Heart left ventricle (tissue), 16 donors: Measurements from ENCODE around the gene SUSD5. TPM values are rescaled to one million over a fixed set of nuclear protein-coding genes. Genes with fewer than 3 reads are reported as not detected.

ENCODE experiments used
- ATAC-seq, 4 donors: fragments of 200-7000 bp; cut with Tn5 transposase; one replicate each; pipeline ENCODE4 v1.9.1; 2020 to 2022; ENCODE audit warnings: moderate library complexity in 4 of 4, mild to moderate bottlenecking in 3 of 4, moderate number of reproducible peaks in 1 of 4
- DNase-seq, 5 donors: peaks; one replicate each; pipeline ENCODE4 v3.0.0-alpha.2; 2020
- H3K27ac ChIP-seq, 12 donors: fragments of 200-600 bp; sonication (generic) in 4 of 12; one replicate each; pipeline versions ENCODE4 v1.5.0 to v1.8.0; 2016 to 2022; ENCODE audit warnings: mild to moderate bottlenecking in 2 of 12
- H3K27me3 ChIP-seq, 9 donors: fragments of 200-600 bp; sonication (generic) in 2 of 9; one replicate each; pipeline versions ENCODE4 v1.5.1 to v1.8.0; 2016 to 2022; ENCODE audit warnings: mild to moderate bottlenecking in 3 of 9
- H3K36me3 ChIP-seq, 9 donors: fragments of 200-600 bp; sonication (generic) in 2 of 9; one replicate each; pipeline versions ENCODE4 v1.5.0 to v1.8.0; 2018 to 2022; ENCODE audit warnings: mild to moderate bottlenecking in 2 of 9
- H3K4me1 ChIP-seq, 12 donors: fragments of 200-600 bp; sonication (generic) in 4 of 12; one replicate each; pipeline versions ENCODE4 v1.5.0 to v1.8.0; 2016 to 2022; ENCODE audit warnings: mild to moderate bottlenecking in 3 of 12
- H3K4me3 ChIP-seq, 12 donors: fragments of 200-600 bp; sonication (generic) in 4 of 12; one replicate each; pipeline versions ENCODE4 v1.5.0 to v1.8.0; 2017 to 2022; ENCODE audit warnings: mild to moderate bottlenecking in 9 of 12, moderate library complexity in 4 of 12
- H3K9me3 ChIP-seq, 12 donors: fragments of 200-600 bp; sonication (generic) in 4 of 12; one replicate each; pipeline versions ENCODE4 v1.5.0 to v1.8.0; 2016 to 2022; ENCODE audit warnings: mild to moderate bottlenecking in 1 of 12
- CTCF ChIP-seq, 12 donors: fragments of 200-600 bp; sonication (generic) in 4 of 12; IDR thresholded peaks; one replicate each; pipeline versions ENCODE4 v1.5.0 to v1.8.0; 2018 to 2022; ENCODE audit warnings: antibody characterized with exemption in 12 of 12, mild to moderate bottlenecking in 5 of 12
- POLR2A ChIP-seq, 2 donors: fragments of 450-650 bp; IDR thresholded peaks; one replicate each; pipeline ENCODE4 v1.6.1; 2017; ENCODE audit warnings: antibody characterized with exemption in 2 of 2, mild to moderate bottlenecking in 2 of 2, moderate library complexity in 2 of 2
- whole genome bisulfite sequencing, 4 donors: extraction: QIAGEN DNeasy Blood & Tissue Kit in 2 of 4; methylation state at CpG; one replicate each; pipeline versions ENCODE4 v1.1.5 to v1.1.7; 2013 to 2018; 5-methylcytosine and 5-hydroxymethylcytosine counted together
- intact Hi-C, 10 donors: fragments of 100-400 bp; cut with DNase I; formaldehyde crosslinking; loops; one replicate each; pipeline versions ENCODE4 v1.11.1 to v1.14.2; 2022
- polyA plus RNA-seq, 2 donors: library from polyadenylated mRNA; stranded (reverse); fragments of 200-250 nt; gene quantifications; one replicate each; pipeline ENCODE4 v1.2.3, GENCODE V29; 2013
- total RNA-seq, 9 donors: library from RNA; depleted of rRNA in 2 of 9; stranded (reverse); fragments of >200 nt in 2 of 9; fragmentation: NEBNext Ultra II Directional in 3 of 9; extraction: Animal tissue kit (Norgen Biotek cat#: 25700) in 3 of 9; gene quantifications; one replicate each; pipeline versions ENCODE4 v1.1.0 to v1.2.4, GENCODE V29; 2016 to 2023
- donor health status: ischemic (EF 13 %, LVEDD 7.1; RV severe dilation, severe dysfunction).
- donor health status: healthy with polysubstance abuse.
- donor health status: DM: no; HTN: yes; CAD: no.
- donor health status: DM: no; HTN: no; CAD: no.
- donor health status: ischemic (EF 25% LVEDD 6.9; RV normal size, moderate dysfunction).
- donor health status: ischemic (EF 25% LVEDD 5.7; RV mildly dilated, moderate dysfunction).
- donor health status: healthy.
- donor health status: DM: yes; HTN: yes; CAD: no.
- donor health status: ischemic (EF 35%, LVEDD 5.7; RV mildly dilated, moderate dysfunction).
- donor health status: nonischemic (EF 11% LVEDD 7.7; RV severe dilation, severe dysfunction).
- donor health status: DM: yes; HTN: yes; CAD: no.
- donor health status: PGD.
- donor health status: ischemic (EF 29% LVEDD 5.4; RV normal size, mild dysfunction).
- donor health status: nonischemic (EF 23%, LVEDD 6.1; RV moderate dilation, normal function).

Gene SUSD5
- total and polyA plus RNA-seq, 11 donors: 0.49 to 20.3 (median 1.1) TPM

GRCh38 chr3:33159234-33159633 is 59.4 kb downstream of the SUSD5 start:
- 81 to 90% (median 87%) methylated on average over 4 of the region's 4 CpGs for WGBS, 4 donors
- no peak for ATAC-seq
- no peak for TF ChIP-seq CTCF (IDR thresholded peaks at IDR 0.05)
- Histone ChIP-seq H3K4me1 (peaks cover 0 to 15% (median 4%) of the 10 kb centered on the region in 12 donors), H3K27ac (no peak overlapping the region), H3K4me3 (no peak overlapping the region), H3K9me3 (peaks cover 0 to 4% (median 0%) of the 10 kb centered on the region in 12 donors), H3K36me3 (no peaks in the 10 kb centered on the region), H3K27me3 (no peaks in the 10 kb centered on the region)
- intact Hi-C loops: no loop called here
- no peak for DNase-seq

GRCh38 chr3:33155301-33155700 is 63.3 kb downstream of the SUSD5 start:
- peaks cover 0 to 12% (median 4%) of the 10 kb centered on the region in 12 donors for H3K4me1 ChIP-seq
- 55 to 70% (median 66%) methylated on average over 3 of the region's 3 CpGs for WGBS, 4 donors
- intact Hi-C loops: no loop called here

GRCh38 chr3:33153782-33154181 is 64.8 kb downstream of the SUSD5 start:
- intact Hi-C loops: no loop called here
- no peaks in the 10 kb centered on the region for H3K27me3 ChIP-seq
- TF ChIP-seq CTCF (IDR thresholded peaks at IDR 0.05) (no peak), POLR2A (IDR thresholded peaks at IDR 0.05) (no peak)
- no peaks in the 10 kb centered on the region for H3K36me3 ChIP-seq
- DNase-seq (no peak), ATAC-seq (no peak)
- H3K4me3 ChIP-seq: no peak overlapping the region
- no peaks in the 10 kb centered on the region for H3K9me3 ChIP-seq
- WGBS, 4 donors: 82 to 96% (median 87%) methylated on average over 3 to 4 of the region's 4 CpGs
- H3K27ac ChIP-seq: no peak overlapping the region
- H3K4me1 ChIP-seq: peaks cover 0 to 12% (median 4%) of the 10 kb centered on the region in 12 donors

More at GRCh38 chr3:33155301-33155700, 63.3 kb downstream of the SUSD5 start:
- H3K27me3 ChIP-seq: no peaks in the 10 kb centered on the region
- no peaks in the 10 kb centered on the region for H3K9me3 ChIP-seq
- H3K36me3 ChIP-seq: no peaks in the 10 kb centered on the region
- no peak for TF ChIP-seq CTCF (IDR thresholded peaks at IDR 0.05)
- no peak for TF ChIP-seq POLR2A (IDR thresholded peaks at IDR 0.05)
- ATAC-seq (no peak), DNase-seq (no peak)
- H3K4me3 ChIP-seq: no peak overlapping the region
- H3K27ac ChIP-seq: no peak overlapping the region

GRCh38 chr3:33152363-33153360 is 65.9 kb downstream of the SUSD5 start:
- no peak for TF ChIP-seq CTCF (IDR thresholded peaks at IDR 0.05)
- TF ChIP-seq POLR2A (IDR thresholded peaks at IDR 0.05): no peak
- DNase-seq: no peak
- intact Hi-C loops: no loop called here

More at GRCh38 chr3:33152363-33153360, 65.9 kb downstream of the SUSD5 start:
- H3K36me3 ChIP-seq: no peaks in the 10 kb centered on the region
- no peak overlapping the region for H3K27ac ChIP-seq
- H3K9me3 ChIP-seq: no peaks in the 10 kb centered on the region
- no peak for ATAC-seq
- 93 to 97% (median 95%) methylated on average over 18 to 19 of the region's 19 CpGs for WGBS, 4 donors
- peaks cover 0 to 12% (median 5%) of the 10 kb centered on the region in 12 donors for H3K4me1 ChIP-seq
- H3K4me3 ChIP-seq: no peak overlapping the region
- no peaks in the 10 kb centered on the region for H3K27me3 ChIP-seq
